A673 (cell line): ENCODE results near the gene NOL11.

ENCODE experiments used
- EZH2 ChIP-seq: fragments of 200-600 bp; sonication (generic); IDR thresholded peaks from 2 replicates; pipeline ENCODE4 v1.6.1; 2017; ENCODE audit warnings: borderline replicate concordance, low read depth, mild to moderate bottlenecking, mixed read lengths, antibody characterized with exemption, low read length; ENCODE audit not compliant: poor library complexity, severe bottlenecking
- TF ChIP-seq, protein P1 (sequence below): fragments of 300-800, 200-600 bp; sonication (generic); conservative IDR thresholded peaks from 2 replicates; pipeline ENCODE4 v1.5.1; 2017; ENCODE audit warnings: low read depth, mild to moderate bottlenecking, antibody characterized with exemption, low read length, moderate library complexity, mixed read lengths

GRCh38 chr17:67679721-67680120 is 38.0 kb upstream of the NOL11 start:
- TF ChIP-seq, protein P1, sequence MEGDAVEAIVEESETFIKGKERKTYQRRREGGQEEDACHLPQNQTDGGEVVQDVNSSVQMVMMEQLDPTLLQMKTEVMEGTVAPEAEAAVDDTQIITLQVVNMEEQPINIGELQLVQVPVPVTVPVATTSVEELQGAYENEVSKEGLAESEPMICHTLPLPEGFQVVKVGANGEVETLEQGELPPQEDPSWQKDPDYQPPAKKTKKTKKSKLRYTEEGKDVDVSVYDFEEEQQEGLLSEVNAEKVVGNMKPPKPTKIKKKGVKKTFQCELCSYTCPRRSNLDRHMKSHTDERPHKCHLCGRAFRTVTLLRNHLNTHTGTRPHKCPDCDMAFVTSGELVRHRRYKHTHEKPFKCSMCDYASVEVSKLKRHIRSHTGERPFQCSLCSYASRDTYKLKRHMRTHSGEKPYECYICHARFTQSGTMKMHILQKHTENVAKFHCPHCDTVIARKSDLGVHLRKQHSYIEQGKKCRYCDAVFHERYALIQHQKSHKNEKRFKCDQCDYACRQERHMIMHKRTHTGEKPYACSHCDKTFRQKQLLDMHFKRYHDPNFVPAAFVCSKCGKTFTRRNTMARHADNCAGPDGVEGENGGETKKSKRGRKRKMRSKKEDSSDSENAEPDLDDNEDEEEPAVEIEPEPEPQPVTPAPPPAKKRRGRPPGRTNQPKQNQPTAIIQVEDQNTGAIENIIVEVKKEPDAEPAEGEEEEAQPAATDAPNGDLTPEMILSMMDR: no peak
- no peak for TF ChIP-seq EZH2
